ENCODE results near the gene NDUFV2. TPM values are rescaled to one million over a fixed set of nuclear protein-coding genes. Genes with fewer than 3 reads are reported as not detected.
A peak's percentile ranks its signal among the peaks of the same experiment; 100 is the strongest.

NDUFV2 gene
- total and polyA plus RNA-seq, 2 of the 13 experiments (the other 11 are each of a cell fraction or from before 2014, with no cell fraction given): 216 to 299 TPM

GRCh38 chr18:9136315-9137155, 34.0 kb downstream of the NDUFV2 start, which contains the start of gene ANKRD12 (continued):
- TF ChIP-seq, protein P1, sequence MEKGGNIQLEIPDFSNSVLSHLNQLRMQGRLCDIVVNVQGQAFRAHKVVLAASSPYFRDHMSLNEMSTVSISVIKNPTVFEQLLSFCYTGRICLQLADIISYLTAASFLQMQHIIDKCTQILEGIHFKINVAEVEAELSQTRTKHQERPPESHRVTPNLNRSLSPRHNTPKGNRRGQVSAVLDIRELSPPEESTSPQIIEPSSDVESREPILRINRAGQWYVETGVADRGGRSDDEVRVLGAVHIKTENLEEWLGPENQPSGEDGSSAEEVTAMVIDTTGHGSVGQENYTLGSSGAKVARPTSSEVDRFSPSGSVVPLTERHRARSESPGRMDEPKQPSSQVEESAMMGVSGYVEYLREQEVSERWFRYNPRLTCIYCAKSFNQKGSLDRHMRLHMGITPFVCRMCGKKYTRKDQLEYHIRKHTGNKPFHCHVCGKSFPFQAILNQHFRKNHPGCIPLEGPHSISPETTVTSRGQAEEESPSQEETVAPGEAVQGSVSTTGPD (CRISPR knock-in tag; IDR thresholded peaks at IDR 0.05): no peak
- TF ChIP-seq ZEB1 (IDR thresholded peaks at IDR 0.05; ENCODE audit: insufficient replicate concordance, low read depth) (peak; percentile 19), MIER3 (CRISPR knock-in tag; IDR thresholded peaks at IDR 0.05; ENCODE audit: borderline replicate concordance) (no peak), NFYC (CRISPR knock-in tag; IDR thresholded peaks at IDR 0.05) (peak; percentile 85), ZNF180 (CRISPR knock-in tag; IDR thresholded peaks at IDR 0.05; ENCODE audit: borderline replicate concordance, low read depth) (no peak), ZNF678 (CRISPR knock-in tag; IDR thresholded peaks at IDR 0.05) (no peak), PAX8 (CRISPR knock-in tag; IDR thresholded peaks at IDR 0.05; ENCODE audit: borderline replicate concordance) (no peak; the same call in 1 of the 2 replicates), GTF3A (CRISPR knock-in tag; conservative IDR thresholded peaks at IDR 0.05) (peak; percentile 92; the same call in 1 of the 2 replicates)
- TF ChIP-seq, protein P2, sequence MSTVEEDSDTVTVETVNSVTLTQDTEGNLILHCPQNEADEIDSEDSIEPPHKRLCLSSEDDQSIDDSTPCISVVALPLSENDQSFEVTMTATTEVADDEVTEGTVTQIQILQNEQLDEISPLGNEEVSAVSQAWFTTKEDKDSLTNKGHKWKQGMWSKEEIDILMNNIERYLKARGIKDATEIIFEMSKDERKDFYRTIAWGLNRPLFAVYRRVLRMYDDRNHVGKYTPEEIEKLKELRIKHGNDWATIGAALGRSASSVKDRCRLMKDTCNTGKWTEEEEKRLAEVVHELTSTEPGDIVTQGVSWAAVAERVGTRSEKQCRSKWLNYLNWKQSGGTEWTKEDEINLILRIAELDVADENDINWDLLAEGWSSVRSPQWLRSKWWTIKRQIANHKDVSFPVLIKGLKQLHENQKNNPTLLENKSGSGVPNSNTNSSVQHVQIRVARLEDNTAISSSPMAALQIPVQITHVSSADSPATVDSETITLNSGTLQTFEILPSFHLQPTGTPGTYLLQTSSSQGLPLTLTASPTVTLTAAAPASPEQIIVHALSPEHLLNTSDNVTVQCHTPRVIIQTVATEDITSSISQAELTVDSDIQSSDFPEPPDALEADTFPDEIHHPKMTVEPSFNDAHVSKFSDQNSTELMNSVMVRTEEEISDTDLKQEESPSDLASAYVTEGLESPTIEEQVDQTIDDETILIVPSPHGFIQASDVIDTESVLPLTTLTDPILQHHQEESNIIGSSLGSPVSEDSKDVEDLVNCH (CRISPR knock-in tag; IDR thresholded peaks at IDR 0.05): no peak
- TF ChIP-seq, protein P3, sequence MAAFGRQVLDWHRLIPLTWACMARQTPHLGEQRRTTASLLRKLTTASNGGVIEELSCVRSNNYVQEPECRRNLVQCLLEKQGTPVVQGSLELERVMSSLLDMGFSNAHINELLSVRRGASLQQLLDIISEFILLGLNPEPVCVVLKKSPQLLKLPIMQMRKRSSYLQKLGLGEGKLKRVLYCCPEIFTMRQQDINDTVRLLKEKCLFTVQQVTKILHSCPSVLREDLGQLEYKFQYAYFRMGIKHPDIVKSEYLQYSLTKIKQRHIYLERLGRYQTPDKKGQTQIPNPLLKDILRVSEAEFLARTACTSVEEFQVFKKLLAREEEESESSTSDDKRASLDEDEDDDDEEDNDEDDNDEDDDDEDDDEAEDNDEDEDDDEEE (CRISPR knock-in tag; IDR thresholded peaks at IDR 0.05): no peak
- TF ChIP-seq, protein P4, sequence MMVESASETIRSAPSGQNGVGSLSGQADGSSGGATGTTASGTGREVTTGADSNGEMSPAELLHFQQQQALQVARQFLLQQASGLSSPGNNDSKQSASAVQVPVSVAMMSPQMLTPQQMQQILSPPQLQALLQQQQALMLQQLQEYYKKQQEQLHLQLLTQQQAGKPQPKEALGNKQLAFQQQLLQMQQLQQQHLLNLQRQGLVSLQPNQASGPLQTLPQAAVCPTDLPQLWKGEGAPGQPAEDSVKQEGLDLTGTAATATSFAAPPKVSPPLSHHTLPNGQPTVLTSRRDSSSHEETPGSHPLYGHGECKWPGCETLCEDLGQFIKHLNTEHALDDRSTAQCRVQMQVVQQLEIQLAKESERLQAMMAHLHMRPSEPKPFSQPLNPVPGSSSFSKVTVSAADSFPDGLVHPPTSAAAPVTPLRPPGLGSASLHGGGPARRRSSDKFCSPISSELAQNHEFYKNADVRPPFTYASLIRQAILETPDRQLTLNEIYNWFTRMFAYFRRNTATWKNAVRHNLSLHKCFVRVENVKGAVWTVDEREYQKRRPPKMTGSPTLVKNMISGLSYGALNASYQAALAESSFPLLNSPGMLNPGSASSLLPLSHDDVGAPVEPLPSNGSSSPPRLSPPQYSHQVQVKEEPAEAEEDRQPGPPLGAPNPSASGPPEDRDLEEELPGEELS (CRISPR knock-in tag; IDR thresholded peaks at IDR 0.05): peak; percentile 28
- TF ChIP-seq, protein P5, sequence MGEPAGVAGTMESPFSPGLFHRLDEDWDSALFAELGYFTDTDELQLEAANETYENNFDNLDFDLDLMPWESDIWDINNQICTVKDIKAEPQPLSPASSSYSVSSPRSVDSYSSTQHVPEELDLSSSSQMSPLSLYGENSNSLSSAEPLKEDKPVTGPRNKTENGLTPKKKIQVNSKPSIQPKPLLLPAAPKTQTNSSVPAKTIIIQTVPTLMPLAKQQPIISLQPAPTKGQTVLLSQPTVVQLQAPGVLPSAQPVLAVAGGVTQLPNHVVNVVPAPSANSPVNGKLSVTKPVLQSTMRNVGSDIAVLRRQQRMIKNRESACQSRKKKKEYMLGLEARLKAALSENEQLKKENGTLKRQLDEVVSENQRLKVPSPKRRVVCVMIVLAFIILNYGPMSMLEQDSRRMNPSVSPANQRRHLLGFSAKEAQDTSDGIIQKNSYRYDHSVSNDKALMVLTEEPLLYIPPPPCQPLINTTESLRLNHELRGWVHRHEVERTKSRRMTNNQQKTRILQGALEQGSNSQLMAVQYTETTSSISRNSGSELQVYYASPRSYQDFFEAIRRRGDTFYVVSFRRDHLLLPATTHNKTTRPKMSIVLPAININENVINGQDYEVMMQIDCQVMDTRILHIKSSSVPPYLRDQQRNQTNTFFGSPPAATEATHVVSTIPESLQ (CRISPR knock-in tag; conservative IDR thresholded peaks at IDR 0.05): no peak
